LoVo (cell line): ENCODE data around the gene OR2J3.
A peak's percentile ranks its signal among the peaks of the same experiment; 100 is the strongest.
"Not testable (repeated sequence)": the region's sequence is repeated elsewhere in the genome, so short reads cannot be mapped to it uniquely, and the experiment has no call there.

Experiments used
- DNase-seq: peaks from one replicate; pipeline ENCODE4 v3.0.0-alpha.2; 2016; ENCODE audit warnings: low spot score

The OR2J3 gene

DNA sequence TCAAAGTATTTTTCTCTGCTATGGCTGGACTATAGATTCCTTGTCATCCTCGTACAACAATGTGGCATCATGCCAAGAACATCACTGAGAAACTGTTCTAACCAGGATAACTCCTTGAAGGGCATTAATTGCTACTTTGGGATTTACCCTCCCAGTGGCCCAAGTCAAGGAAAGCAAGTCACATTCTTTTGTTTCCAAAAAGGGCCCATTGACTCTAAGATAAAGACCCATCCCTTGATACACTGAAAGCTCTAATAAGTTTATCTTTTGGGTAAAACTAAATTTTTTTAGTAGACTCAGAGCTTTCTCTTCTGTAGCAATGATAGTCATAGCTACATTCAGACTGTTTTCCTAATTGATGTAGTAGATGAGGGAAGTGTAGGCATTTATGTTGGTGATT, at the start of gene OR2J3:
Gene OR2J3, plus strand, starts transcription at position 301 of the 400 bp plus-strand sequence. CDS start 3,833 bp downstream, outside the sequence.
- DNase-seq, result no peak

- peak; percentile 41 for DNase-seq
Measured at GRCh38 chr6:29071831-29072723, 35.8 kb upstream of the OR2J3 start.

DNA sequence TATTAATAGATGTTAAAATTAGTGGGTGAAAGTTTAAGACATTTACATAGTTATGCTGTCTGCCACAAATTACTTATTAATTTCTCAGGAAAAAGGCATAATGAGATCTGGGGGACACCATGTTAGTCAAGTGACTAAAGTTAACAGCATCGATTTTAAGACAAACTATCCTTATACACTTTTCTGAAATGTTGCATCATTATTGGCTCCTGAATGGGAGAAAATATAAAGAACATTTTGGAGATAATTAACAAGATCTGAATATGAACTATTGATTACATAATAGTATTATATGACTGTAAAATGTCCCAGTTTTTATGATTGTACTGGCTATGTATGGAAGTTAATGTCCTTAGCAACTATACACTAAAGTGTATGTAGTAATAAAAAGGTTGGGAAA, 28.7 kb upstream of the OR2J3 start:
- no peak for DNase-seq

DNA sequence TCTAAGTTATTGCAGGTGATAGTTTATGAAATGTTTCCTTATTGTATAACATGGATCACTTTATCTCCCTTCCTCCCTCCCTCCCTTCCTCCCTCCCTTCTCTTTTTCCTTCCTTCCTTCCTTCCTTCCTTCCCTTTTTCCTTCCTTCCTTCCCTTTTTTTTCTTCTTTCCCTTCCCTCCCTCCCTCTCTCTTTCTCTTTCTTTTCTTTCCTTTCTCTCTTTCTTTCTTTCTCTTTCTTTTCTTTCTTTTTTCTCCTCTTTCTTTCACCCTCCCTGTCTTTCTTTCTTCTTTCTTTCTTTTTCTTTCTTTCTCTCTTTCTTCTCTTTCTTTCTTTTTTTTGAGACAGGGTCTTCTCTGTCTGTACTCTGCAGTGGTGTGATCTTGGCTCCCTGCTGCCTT, 26.5 kb upstream of the OR2J3 start:
- no peak for DNase-seq

DNA sequence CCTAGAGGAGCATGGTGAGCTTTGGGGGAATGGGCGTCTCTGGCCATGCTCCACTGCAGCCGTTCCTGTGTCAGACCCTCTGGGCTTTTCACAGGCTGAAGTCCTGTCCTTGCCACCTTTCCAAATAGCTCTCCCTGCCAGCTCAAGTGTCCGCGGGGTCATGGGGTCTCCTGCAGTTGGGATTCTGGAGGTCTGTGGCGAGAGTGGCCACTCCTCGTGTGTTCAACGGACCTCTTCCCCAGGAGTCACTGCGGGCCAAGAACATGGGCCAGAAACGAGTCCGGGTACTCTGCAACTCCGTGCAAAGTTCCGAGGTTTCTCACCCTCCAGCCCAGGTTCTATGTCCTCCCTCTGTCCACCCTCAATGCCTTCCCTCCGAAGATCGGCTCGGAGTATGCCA, 25.4 kb upstream of the OR2J3 start:
- no peak for DNase-seq

DNA sequence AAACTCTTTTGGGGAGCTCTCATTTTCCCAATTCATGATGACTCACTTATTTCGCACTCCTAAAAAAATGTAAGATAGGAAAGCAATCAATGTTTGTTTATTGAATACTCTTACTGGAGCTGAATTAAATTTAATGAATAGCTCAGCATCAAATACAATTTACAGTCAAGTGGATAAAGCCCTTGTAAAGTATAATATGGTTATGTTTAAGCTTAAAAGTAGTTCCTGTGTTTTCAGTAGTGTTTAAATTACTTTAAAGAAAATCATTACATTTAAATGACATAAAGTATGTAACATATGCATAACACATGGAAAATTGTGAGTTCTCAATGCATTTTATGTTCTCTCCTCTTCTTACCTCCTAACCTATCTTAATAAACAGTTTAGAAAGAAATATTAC, 20.6 kb upstream of the OR2J3 start, which contains the start of gene OR2B3:
Gene OR2B3, minus strand, starts transcription at position 101 of the 400 bp plus-strand sequence. Its CDS starts 65 bp downstream, at position 36.
- no peak for DNase-seq

- DNase-seq, result no peak
Measured at GRCh38 chr6:29092957-29093356, 14.9 kb upstream of the OR2J3 start.

DNA sequence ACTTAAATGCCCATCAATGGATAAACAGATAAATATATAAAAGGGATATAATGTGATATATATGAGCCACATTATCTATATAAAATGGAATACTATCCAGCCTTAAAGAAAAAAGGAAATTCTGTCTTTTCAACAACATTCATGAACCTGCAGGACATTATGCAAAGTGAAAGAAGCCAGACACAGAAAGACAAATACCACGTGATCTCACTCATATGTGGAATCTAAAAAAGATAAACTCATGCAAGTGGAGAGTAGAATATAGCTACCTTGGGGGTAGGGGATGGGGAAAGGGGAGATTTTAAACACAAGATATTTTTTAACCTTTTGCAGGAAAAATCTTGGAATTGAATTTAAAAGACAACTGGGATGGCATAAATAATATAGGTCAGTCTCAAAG, 10.1 kb upstream of the OR2J3 start:
- no peak for DNase-seq

- no peak for DNase-seq
Measured at GRCh38 chr6:29099190-29099589, 8.7 kb upstream of the OR2J3 start, which contains the start of gene OR2J1. OR2J1 (plus strand) TSS chr6:29099490; CDS start chr6:29100943, 1,453 bp downstream.

GRCh38 chr6:29112135-29112534, 4.3 kb downstream of the OR2J3 start:
- DNase-seq, result no peak

- DNase-seq, result not testable (repeated sequence)
Measured at GRCh38 chr6:29114964-29115363, 7.1 kb downstream of the OR2J3 start.

DNA sequence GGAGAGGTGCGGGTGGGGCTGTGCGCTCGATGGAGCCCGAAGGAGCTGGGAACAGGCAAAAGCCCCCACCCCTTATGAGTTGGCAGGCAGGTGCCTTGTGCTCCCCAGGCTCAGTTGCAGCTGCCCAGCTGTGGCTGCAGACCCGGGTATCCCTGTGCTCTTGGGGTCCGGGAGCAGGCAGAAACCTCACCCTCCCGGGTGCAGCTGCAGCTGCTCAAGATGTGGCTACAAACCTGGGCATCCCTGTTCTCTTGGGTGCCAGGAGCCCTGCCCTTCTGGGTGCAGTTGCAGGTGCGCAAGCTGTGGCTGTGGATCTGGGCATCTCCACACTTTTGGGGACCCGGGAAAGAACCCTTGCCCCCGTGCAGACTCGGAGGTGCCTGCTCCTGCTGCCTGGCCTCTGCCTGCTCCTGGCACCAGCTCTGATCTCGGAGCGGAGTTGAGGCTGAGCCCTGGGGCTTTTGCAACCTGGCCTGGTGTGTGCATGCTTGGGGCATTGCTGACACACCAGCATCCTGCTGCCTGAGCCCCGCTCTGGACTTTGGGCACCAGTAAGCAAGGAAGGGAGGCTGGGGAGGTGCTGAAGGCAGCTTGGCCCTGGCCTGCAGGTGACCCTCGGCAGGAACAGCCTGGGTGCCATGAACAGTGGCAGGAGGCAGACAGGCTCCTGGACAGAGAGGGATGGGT, 21.6 kb downstream of the OR2J3 start:
- DNase-seq, result no peak

DNA sequence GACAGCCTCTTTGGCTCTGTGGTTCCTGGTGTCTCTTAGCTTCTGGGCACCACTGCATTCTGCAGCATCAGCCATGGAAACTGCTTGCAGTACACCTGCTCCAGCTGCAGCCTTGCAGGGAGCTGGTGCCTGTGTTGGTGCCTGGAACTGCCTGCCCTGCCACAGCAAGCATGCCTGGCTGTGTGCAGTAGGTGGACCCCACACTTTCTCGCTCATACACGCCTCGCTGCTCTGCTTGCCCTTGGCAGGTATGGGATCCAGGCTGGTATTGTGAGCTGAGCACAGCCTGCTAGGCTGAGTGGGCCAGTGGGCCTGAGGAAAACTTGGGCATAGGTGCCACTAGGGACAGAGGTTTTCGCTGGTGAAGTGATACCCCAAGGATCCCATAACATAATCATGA, 22.8 kb downstream of the OR2J3 start:
- DNase-seq, result no peak

GRCh38 chr6:29131691-29132090, 23.8 kb downstream of the OR2J3 start:
- no peak for DNase-seq

DNA sequence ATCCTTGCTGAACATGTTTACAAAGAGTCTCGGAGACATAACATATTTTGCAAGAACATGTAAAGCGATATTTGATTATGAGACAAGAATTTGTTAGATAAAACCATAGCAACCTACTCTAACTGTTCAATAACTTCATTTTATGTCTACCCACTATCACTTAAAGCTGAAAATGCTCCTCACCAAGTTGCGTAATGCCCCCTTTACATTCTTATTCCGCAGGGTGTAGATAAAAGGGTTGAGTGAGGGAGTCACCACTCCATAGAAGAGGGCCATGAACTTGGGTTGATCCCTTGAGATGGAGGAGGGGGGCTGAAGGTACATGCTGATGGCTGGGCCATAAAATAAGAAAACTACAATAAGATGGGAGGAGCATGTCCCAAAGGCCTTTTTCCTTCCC, 29.9 kb downstream of the OR2J3 start:
- DNase-seq, result no peak

DNA sequence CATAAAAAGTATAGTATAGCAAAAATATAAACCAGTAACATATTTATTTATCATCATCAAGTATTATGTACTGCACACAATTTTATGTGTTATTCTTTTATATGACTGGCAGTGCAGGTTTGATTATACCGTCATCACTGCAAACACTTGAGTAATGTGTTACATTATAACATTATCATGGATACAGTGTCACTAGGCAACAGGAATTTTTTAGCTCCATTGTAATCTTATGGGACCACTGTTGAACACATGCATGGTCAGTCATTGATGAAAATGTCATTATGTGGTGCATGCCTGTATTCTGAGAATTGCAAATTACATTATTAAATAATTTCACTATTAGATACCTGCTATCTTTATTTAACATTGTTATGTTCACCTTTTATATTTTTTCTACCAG, 33.7 kb downstream of the OR2J3 start:
- no peak for DNase-seq

DNA sequence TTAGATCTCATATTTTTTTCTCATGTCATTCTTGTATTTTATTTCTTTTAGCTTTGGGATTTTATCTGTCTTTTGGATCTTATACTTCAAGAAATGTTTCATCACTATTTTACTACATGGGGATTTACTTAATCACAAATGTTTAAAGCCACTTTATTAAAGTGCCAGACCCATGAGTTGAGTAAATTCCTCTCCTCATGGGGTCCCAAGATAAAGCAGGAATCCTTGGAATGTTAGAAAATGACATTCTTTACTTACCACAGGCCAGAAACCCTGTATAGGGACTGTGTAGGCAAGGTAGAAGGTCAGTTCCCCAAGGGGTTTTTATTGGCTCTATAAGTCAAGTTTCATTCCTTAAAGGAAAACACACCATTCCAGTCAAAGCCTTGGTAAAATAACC, 34.5 kb downstream of the OR2J3 start:
- DNase-seq, result peak; percentile 23

GRCh38 chr6:29146179-29146578, 38.3 kb downstream of the OR2J3 start:
- no peak for DNase-seq

- no peak for DNase-seq
Measured at GRCh38 chr6:29147074-29147473, 39.2 kb downstream of the OR2J3 start.

- DNase-seq, result not testable (repeated sequence)
Measured at GRCh38 chr6:29149444-29149843, 41.6 kb downstream of the OR2J3 start.

GRCh38 chr6:29153083-29153482, 45.2 kb downstream of the OR2J3 start:
- DNase-seq, result no peak

DNA sequence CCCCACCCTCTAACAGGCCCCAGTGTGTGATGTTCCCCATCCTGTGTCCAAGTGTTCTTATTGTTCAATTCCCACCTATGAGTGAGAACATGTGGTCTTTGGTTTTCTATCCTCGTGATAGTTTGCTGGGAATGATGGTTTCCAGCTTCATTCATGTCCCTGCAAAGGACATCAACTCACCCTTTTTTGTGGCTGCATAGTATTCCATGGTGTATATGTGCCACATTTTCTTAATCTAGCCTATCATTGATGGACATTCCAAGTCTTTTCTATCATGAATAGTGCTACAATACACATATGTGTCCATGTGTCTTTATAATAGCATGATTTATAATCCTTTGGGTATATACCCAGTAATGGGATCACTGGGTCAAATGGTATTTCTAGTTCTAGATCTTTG, 47.3 kb downstream of the OR2J3 start:
- DNase-seq, result not testable (repeated sequence)

DNA sequence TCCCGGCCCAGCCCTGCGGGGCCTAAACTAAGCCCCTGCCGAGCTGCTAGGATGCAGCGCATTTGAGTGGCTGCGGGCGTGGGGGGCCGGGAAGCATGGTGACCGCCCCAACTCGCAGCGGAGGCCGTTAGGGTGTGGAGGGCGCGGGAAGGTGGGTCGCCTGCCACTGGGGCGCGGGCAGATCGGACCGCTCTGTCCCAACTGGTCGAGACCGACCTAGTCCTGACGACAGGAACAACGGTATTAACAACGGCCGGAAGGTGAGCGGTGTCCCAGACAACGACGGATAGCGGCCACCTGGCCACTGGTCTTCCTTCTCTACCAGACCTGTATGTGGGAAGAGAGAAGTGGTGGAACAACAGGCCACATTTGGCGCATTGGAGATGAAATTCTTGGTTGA, 52.1 kb downstream of the OR2J3 start:
- DNase-seq, result not testable (repeated sequence)
